ENCODE data around the gene NATD1. TPM values are rescaled to one million over a fixed set of nuclear protein-coding genes. Genes with fewer than 3 reads are reported as not detected.

The NATD1 gene
- total RNA-seq, 1 donor from 2014 or later = 4.2 TPM

DNA sequence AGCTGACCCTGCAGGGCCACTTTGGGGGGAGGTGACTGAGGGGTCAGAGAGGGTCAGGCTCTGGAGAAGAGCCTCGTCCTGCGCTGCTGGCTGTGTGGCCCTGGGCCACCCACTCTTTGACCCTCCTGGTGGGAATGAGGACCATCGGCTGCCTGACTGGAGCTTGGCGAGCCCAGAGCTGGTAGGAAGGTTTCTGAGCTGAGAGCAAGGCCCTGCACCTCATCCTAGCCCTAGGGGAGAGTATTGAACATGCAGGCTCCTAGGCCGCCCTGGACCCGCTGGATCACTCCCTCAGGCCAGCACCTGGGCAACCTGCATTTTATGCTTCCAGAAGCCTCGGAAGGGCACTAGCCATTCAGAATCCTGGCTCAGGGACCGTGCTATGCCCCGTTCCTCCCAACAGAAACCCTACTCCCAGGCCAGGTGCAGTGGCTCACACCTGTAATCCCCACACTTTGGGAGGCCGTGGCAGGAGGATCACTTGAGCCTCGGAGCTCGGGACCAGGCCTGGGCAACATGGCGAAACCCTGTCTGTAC is 45.8 kb upstream of the NATD1 start:
- intact Hi-C loops (cut with DNase I) = no loop called here
- TF ChIP-seq, protein P1, sequence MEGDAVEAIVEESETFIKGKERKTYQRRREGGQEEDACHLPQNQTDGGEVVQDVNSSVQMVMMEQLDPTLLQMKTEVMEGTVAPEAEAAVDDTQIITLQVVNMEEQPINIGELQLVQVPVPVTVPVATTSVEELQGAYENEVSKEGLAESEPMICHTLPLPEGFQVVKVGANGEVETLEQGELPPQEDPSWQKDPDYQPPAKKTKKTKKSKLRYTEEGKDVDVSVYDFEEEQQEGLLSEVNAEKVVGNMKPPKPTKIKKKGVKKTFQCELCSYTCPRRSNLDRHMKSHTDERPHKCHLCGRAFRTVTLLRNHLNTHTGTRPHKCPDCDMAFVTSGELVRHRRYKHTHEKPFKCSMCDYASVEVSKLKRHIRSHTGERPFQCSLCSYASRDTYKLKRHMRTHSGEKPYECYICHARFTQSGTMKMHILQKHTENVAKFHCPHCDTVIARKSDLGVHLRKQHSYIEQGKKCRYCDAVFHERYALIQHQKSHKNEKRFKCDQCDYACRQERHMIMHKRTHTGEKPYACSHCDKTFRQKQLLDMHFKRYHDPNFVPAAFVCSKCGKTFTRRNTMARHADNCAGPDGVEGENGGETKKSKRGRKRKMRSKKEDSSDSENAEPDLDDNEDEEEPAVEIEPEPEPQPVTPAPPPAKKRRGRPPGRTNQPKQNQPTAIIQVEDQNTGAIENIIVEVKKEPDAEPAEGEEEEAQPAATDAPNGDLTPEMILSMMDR (IDR thresholded peaks at IDR 0.05) = no peak
- no peak for TF ChIP-seq POLR2A (IDR thresholded peaks at IDR 0.05)
- TF ChIP-seq POLR2AphosphoS5 (IDR thresholded peaks at IDR 0.05; ENCODE audit: insufficient read depth in 1 of 2, low read depth in 1 of 2) = no peak
- Histone ChIP-seq H3K9me3 (no peaks in the 10 kb centered on the region), H3K36me3 (peaks cover 0 to 46% of the 10 kb centered on the region in 2 donors), H3K27ac (no peak overlapping the region), H3K4me1 (no peaks in the 10 kb centered on the region), H3K27me3 (no peaks in the 10 kb centered on the region), H3K4me3 (no peak overlapping the region)
- DNase-seq (ENCODE audit: extremely low spot score in 2 of 2) = no peak

DNA sequence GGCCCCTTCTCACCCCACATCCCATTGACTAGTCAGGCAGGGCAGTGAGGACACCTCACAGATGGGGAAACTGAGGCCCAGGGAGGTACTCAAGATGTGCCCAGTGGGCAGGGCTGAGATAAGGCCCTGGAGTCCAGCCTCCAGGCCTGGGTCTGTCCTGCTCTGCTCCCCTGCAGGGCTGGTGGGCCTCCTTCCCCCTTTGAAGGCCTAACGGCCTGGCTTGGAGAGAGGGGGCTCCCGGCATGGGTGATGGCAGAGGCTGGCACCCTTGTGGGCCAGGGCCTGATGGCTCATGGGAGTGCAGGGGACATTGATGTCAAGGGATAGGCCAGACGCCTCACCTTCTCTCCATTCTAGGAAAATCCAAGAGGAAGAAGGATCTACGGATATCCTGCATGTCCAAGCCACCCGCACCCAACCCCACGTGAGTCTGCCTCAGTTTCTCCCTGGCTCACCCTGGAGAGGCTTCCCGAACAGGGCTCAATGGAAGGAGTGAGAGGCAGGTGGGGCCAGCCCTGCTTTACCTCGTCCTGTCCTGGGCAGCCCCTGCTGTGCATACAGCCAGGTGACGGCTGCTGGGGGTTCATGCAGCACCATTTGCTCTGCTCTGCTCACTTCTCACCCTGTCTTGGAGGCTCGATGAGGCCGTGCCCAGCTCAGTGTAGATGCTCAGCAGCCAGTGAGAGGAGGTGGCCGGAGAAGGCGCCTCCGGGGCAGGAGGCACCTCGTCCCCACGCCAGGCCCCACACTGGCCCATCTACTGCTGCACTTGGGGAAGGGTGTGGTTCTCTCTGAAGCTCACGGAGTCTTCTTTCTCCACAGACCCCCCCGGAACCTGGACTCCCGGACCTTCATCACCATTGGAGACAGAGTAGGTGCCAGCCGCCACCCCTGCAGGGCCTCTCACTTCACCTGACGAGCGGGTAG is 45.1 kb upstream of the NATD1 start:
- H3K36me3 ChIP-seq = peaks cover 0 to 39% of the 10 kb centered on the region in 2 donors
- intact Hi-C loops (cut with DNase I) = no loop called here
- TF ChIP-seq, protein P1 (IDR thresholded peaks at IDR 0.05) = no peak
- TF ChIP-seq POLR2A (IDR thresholded peaks at IDR 0.05) (no peak), POLR2AphosphoS5 (IDR thresholded peaks at IDR 0.05; ENCODE audit: insufficient read depth in 1 of 2, low read depth in 1 of 2) (no peak)
- no peaks in the 10 kb centered on the region for H3K27me3 ChIP-seq
- no peaks in the 10 kb centered on the region for H3K9me3 ChIP-seq
- no peak overlapping the region for H3K4me3 ChIP-seq
- no peak overlapping the region for H3K27ac ChIP-seq
- no peaks in the 10 kb centered on the region for H3K4me1 ChIP-seq
- DNase-seq (ENCODE audit: extremely low spot score in 2 of 2) = no peak

DNA sequence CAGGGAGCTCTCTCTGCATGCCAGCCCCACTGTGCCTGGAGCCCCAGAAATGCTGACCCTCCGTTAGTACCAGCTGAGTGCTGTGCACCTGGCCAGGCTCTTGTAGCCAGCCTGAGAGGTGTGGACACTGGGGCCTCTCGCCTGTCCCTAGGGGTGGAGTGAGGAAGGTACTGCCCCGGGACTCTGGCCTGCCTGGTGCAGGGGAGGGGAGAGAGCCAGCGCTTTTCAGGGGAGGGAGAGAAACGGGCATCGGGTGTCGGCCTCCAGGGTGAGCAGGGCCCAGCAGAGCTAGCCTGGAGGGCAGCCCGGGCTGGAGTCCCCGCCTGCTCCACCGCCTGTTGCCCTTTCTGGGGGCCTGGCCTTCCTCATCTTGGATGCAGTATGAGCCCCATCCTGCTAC is 44.4 kb upstream of the NATD1 start:
- Histone ChIP-seq H3K27me3 (no peaks in the 10 kb centered on the region), H3K9me3 (no peaks in the 10 kb centered on the region), H3K4me3 (no peak overlapping the region), H3K4me1 (no peaks in the 10 kb centered on the region), H3K27ac (no peak overlapping the region), H3K36me3 (peaks cover 0 to 35% of the 10 kb centered on the region in 2 donors)
- TF ChIP-seq POLR2A (IDR thresholded peaks at IDR 0.05) (no peak), POLR2AphosphoS5 (IDR thresholded peaks at IDR 0.05; ENCODE audit: insufficient read depth in 1 of 2, low read depth in 1 of 2) (no peak)
- TF ChIP-seq, protein P1 (IDR thresholded peaks at IDR 0.05) = no peak
- intact Hi-C loops (cut with DNase I) = no loop called here
- no peak for DNase-seq (ENCODE audit: extremely low spot score in 2 of 2)

DNA sequence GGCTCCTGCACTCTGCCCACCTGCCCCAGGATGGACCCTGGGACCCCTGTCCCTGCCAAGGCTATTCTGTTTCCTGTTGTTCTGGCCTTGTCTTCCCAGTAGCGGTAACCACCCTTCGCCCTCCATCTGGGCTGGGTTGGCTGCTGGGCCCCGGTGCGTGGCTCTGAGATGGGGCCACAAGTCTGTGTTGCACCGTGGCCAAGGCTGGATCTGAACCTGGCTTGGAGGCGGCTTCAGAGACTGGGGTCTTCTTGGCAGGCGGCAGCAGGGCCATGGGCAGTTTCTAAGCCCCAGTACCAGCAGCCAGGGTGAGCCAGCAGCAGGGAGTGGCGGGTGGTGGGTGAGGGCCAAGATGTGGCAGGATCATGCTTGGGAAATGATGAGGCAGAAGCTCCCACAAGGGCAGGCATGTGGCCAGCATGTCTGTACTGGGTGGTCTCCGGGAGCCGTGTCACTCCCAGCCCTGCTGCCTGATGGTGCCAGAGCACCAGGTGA is 43.9 kb upstream of the NATD1 start:
- Histone ChIP-seq H3K36me3 (peaks cover 0 to 29% of the 10 kb centered on the region in 2 donors), H3K27me3 (no peaks in the 10 kb centered on the region), H3K9me3 (no peaks in the 10 kb centered on the region), H3K4me1 (no peaks in the 10 kb centered on the region), H3K4me3 (no peak overlapping the region), H3K27ac (no peak overlapping the region)
- no peak for TF ChIP-seq POLR2A (IDR thresholded peaks at IDR 0.05)
- no peak for TF ChIP-seq POLR2AphosphoS5 (IDR thresholded peaks at IDR 0.05; ENCODE audit: insufficient read depth in 1 of 2, low read depth in 1 of 2)
- TF ChIP-seq, protein P1 (IDR thresholded peaks at IDR 0.05) = no peak
- DNase-seq (ENCODE audit: extremely low spot score in 2 of 2) = no peak
- intact Hi-C loops (cut with DNase I) = no loop called here
